Medulla oblongata (tissue), 1 donor: ENCODE measurements around the gene QRSL1.
"Not testable (repeated sequence)": the region's sequence is repeated elsewhere in the genome, so short reads cannot be mapped to it uniquely, and the experiment has no call there.

Experiments
- DNase-seq: peaks from one replicate; pipeline ENCODE4 v3.0.0-alpha.2; 2015; ENCODE audit errors: extremely low spot score

QRSL1 gene, protein sequence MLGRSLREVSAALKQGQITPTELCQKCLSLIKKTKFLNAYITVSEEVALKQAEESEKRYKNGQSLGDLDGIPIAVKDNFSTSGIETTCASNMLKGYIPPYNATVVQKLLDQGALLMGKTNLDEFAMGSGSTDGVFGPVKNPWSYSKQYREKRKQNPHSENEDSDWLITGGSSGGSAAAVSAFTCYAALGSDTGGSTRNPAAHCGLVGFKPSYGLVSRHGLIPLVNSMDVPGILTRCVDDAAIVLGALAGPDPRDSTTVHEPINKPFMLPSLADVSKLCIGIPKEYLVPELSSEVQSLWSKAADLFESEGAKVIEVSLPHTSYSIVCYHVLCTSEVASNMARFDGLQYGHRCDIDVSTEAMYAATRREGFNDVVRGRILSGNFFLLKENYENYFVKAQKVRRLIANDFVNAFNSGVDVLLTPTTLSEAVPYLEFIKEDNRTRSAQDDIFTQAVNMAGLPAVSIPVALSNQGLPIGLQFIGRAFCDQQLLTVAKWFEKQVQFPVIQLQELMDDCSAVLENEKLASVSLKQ

DNA sequence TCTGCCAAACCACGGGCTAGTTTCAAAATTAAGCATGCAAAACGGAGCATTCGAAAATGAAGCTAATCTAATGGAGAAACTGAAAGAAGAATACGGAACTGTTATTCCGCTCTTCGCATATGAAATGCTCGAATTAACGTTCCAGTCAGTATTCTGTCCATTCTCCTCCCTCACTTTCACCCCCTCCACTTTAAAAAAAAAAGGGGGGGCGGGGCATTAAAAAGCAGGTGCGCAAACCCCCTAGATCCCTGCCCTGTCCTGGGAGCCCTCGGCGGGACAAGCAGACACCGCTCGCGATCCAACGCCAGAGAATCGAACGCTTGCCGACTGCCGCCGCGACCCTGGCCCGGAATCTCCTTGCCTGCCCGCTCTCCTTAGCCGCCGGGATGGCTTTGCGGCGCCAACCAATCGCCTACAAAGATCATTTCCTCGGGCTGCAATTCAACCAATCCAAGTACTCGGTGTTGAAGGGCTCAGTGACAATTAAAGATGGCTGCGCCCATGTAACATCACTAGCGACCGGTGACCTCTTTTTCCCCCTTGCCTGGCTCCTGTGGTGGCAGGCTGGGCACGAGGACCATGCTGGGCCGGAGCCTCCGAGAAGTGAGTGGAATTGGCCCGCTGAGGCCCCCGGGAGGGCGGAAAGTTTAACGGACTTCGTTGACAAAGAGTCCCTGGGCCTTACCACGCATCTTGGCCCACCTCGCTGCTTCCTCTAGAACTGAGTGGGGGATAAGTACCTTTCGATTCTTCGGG lies at the start of gene QRSL1, which contains the start of gene RTN4IP1:
TSS of gene QRSL1 (plus strand) at position 476 of the 756 bp plus-strand sequence. CDS start at position 580, 104 bp downstream.
TSS of gene RTN4IP1 (minus strand) at position 396 of the 756 bp plus-strand sequence. CDS start 477 bp downstream, outside the sequence.
- peak; percentile 96 for DNase-seq

DNA sequence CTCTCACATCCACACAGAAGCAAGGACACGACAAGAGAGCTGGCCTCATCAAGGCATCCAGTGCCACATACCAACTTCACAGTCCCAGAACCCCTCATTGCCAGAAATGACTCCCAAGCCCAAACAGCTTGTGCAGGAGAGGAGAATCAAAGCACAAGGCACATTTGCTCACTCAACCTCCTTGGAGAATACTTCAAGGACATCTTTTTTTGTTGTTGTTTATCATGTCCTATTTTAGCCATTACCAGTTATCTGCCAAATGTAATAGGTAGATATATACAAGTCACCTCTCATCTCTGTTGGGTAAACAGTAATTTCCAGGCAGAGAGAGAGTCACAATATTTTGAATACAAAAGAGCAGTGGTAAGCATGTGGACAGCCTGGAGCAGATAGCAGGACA lies 47.9 kb upstream of the QRSL1 start:
- no peak for DNase-seq

DNA sequence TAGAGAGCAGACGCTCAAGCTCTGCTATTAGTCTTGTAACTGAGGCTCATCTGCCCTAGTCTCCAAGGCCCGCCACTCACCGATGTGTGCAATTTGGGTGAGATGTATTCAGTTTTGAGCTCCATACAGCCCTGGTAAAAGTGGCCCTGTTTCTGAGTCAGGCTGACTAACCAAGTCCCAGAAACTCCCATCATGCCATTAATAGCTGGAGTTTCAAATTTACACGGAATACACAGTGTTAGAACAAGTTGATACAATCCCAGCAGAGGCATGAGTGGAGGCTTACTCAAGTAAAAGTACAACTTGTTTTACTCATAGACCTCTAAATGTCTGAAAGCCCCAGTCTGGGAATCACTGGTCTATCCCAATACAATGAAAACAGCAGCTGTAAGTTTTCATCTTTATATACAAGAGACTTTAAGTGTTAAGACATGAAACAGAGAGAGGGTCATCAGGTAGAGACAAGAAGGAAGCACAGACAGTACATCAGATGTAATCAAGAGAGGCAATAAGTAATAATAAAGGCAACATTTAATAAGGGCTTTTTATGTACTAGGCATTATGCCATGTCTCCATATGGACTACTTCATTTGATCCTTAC lies 42.5 kb upstream of the QRSL1 start:
- DNase-seq = no peak

DNA sequence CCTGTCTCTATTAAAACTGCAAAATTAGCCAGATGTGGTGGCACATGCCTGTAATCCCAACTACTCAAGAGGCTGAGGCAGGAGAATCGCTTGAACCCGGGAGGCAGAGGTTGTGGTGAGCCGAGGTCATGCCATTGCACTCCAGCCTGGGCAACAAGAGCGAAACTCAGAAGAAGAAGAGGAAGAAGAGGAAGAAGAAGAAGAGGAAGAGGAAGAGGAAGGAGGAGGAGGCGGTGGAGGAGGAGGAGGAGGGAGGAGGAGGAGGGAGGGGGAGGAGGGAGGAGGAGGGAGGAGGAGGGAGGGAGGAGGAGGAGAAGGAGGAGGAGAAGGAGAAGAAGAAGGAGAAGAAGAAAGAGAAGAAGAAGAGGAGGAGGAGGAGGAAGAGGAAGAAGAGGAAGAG lies 40.4 kb upstream of the QRSL1 start:
- not testable (repeated sequence) for DNase-seq

DNA sequence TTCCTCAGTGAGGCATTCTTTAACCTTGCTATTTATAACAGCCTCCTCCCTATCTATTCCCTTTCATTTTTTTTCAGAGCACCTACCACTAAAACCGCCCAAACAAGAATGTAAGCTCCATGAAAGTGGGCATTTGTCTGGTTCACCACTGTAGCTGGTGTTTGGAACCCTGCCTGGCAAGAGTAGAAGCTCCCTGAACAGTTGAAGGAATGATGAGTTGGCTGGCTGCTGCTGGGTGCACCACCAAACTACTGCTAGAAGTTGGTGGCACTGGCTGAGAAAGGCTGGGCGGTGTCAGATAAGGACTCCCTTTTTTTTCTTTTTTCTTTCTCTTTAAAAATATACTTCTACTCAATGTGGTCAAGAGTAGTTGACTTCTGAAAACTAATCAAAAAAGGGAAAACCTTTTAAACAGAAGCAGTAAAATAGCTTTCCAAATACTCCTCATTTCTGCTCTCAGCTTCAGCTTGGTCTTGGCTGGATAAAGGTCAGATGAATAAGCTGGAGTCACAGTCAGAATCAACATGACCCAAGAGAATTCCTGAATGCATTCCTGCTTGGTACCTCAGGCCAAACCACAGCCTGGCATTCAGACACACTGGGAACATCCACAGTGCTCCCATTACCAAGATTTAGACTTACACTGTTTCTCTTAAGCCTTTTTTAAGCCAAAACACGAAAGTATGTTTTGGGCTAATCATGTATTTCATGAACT lies 38.1 kb upstream of the QRSL1 start:
- no peak for DNase-seq

DNA sequence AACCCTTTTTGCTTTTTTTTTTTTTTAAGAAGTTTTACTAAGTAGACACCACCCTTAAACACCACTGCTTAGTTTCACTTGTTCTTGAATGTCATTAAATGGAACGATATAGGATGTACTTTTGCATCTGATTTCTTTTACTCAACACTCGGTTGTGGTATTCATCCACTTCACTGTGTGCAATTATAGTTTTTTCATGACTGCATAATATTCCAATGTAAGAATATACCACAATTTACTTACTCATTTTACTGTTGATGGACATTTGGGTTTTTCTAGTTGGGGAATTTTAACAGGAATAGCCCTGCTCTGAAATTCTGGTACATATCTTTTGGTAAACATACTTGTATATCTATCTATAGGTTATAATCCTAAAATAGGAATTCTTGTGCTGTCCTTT lies 29.9 kb upstream of the QRSL1 start:
- no peak for DNase-seq

DNA sequence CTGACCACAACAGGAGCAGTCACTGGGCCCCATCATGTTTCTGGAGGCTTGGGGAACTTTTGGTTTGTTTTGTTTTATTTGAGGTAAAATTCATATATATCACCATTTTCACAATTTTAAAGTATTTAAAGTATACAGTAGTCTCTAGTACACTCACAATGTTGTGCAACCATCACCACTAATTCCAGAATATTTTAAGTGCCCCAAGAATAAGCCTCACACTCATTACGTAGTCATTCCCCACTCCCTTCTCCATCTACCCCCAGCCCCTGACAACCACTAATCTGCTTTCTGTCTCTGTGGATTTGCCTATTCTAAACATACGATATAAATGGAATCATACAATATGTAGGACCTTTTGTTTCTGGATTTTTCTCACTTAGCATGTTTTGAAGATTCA lies 29.0 kb upstream of the QRSL1 start:
- no peak for DNase-seq

DNA sequence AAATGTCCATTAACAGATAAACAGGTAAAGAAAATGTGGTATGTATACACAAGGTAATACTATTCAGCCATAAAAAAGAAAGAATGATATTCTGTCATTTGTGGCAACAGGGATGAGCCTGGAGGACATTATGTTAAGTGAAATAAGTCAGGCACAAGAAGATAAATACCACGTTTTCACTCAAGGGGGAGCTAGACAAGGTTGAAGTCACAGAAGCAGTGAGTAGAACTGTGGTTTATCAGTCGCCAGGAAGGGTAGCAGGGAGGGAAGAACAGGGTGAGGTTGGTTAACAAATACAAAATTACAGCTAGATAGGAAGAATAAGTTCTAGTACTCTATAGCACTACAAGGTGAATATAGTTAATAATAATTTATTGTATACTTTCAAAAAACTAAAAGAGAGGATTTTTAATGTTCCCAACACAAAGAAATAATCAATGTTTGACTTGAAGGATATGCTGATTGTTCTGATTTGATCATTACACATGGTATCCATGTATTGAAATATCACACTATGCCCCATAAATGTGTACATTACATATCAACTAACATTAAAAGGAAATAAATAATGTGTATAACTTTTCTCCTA lies 21.2 kb upstream of the QRSL1 start:
- DNase-seq = peak; percentile 55

DNA sequence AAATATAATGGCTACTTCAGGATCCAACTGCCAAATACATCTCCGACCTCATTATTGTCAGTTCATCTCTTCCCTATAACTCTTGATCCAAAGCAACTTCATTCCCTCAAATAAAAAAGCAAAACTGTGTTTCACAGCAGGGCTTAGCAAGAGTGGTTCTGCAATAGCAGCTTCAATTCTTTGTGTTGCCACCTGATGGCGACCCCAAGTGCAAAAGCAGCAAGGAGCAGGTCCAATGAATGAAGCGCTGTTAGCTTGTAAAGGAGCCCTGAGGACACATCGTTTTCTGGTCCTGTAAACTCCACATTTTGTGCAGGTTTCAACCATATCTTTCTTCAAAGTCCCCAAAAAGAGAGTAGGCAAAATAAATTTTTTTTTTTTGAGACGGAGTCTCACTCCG lies 19.7 kb upstream of the QRSL1 start:
- DNase-seq = peak; percentile 17

DNA sequence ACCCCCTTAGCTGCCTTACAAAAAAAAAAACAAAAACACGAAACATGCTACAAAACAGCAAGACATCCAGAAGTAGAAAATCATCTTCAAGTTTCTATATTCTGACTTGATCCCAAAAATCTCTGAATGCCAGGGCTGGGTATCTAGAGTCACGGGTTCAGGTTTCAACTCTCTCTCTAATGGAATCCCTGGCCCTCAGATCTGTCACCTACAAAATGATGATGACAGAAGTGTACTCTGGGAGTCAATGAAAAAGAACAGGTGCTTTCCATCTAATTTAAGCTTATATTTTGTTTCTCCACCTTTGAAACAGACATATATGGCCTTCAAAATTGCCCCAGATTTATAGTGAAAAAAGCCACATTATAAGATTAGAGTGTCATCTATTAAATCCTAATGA lies 18.3 kb upstream of the QRSL1 start:
- DNase-seq = no peak

DNA sequence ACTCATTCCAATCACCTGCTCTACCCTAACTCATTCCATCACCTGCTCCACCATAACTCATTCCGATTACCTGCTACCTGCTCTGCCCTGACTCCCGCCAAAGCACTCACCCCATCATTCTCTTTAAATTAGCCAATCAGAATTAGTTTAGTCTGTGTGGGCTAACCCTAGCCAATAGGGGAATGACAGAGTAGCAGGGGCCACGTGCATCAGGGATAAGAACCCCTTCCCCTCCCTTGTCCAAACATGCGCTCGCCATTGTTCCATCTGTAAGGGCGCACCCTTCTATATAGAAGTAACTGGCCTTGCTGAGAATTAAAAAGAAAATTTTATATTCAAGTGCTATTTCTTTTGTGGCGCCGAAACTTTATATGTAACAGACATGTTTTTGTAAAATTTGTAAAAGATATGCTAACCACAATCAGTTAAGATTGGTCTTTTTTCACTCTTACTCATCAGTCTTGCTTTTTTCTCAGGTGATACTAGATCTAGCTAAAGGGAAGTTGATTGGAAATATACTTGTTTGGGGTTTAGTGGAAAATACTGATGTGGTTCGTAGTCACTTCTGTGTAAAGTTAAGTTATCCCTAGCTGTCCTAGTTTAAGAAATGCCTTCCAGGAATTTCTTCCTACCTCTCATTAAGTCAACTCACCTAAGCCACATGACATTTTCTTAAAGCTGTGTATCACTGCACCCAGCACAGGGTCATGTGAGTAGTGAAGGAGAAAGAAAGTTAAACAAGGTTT lies 16.5 kb upstream of the QRSL1 start:
- DNase-seq = no peak

DNA sequence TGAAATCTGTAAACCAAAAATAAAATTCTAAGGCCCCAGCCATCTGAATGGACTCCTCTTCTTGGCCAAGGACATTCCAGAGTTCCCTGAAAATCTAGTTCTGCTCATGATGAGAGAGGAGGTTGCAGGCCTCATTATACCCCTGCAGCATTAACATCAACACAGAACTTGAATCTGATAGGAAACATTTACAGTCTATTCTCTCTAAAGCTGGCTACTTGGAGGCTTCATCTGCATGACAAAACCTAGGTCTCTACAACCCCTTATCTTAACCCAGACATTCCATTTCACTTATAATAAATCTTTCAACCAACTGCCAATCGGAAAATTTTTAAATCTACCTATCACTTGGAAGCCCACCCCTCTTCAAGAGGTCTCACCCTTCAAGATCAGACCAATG lies 15.8 kb upstream of the QRSL1 start:
- no peak for DNase-seq

DNA sequence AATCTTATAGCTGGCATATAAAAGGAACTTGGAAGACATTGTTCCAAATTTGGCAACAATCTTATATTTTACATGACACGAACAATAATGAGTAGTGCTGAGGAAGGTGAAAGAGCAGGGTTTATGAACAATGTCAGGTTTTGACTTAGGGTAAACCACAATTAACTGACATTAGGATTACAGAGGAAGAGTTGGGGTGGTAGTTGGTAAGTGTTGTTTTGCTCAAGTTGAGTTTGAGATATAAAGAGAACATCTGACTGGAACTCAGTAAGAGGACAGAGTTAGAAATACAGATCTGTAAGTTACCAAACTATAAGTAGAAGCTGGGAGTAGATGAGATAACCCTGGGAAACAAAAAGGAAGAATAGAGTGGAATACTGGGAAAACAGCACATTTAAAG lies 15.2 kb upstream of the QRSL1 start:
- no peak for DNase-seq

DNA sequence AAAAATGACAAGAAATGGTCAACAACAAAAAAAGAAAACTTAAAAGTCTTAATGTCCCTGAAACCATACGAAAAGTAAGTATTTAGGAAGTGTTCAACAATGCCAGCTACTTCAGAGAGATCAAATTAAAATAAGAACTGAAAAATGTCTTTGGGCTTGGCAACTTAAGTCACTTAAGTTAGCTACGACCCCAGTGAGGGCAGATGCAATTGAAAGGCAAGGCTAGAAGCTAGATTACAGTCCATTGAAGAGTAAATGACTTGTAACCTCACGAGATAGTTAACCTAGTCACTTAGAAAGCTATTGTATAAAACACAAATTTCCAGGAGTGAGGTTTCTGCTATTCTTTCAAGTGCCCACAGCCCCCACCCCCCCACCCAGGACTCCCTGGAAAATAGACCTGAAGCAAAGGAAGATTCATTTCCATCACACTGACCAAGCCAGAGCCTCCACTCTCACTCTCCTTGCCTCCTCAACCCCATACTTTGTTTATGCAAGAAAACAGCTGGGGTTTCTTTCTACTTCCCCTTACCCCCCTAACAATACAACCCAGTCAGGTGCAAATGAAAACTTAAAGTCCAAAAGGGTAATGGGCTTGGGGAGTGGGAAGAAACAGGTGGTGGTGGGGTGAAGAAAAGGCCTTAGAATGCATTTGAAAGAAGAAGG lies 14.7 kb upstream of the QRSL1 start:
- DNase-seq = no peak

DNA sequence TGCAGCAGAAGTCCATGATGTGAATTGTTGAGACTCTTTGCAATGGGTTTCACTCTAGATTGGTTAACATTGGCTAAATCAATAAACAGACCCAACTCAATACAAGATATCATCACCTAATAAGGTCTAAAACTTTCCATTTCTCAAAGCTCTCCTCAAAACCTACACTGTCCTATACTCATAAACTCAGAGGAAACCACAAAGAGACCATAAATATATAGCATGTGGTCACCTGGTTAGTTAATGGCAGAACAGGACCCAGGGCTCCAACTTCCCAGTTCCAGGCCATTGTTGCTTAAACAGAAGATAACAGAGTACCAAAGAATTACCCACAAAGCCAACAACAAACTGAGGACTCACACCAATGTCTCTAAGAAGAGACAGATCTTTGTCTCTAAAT lies 12.1 kb upstream of the QRSL1 start:
- DNase-seq = no peak

DNA sequence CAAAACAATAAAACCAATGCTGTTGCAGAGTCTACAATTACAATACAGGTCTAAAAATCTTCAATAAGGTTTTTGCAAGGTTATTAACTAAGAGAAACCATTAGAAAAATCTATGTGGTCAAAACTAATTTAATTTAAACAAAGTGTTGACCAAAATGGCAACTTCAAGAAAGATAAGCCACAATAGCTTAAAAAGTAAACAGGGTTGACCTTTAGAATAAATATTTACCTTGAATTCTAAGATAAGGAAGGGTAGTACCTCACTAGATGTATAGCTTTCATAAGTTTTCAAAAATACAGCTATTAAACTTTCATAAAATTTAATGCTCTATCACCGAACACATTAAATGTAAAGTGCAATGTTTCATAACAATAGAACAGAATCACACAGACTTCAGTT lies 11.5 kb upstream of the QRSL1 start:
- no peak for DNase-seq

DNA sequence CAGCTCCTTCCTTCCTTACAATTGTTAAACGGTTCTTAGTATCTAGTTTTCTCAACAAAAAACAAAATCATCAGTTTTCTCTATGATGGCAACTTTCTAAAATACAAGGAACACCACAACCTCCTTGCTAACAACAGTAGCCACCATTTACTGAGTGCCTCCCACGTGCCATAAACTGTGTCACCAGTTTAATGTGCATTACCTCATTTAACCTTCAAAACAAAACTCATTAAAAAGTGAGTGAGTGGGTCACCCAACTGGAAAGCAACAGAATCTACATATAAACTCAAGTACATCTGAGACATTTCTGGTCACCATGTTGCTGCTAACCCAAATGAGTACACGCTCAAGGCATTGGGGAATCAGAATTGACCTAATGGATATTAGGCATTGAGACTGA lies 11.1 kb upstream of the QRSL1 start:
- no peak for DNase-seq

DNA sequence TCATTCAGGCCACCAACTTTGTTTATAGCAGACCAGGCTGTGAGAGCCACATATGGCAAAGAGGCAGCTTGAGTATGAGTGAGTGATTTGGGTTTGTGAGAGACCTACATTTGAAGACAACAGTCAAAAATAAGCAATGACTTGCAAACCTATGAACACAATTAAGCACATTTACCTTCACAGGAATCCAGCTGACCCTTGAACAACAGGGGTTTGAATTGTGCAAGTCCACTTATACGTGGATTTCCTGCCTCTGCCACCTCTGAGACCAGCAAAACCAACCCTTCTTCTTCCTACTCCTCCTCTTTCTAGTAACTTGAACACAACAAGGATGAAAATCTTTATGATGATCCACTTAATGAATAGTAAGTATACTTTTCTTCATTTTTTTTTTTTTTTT lies 10.2 kb upstream of the QRSL1 start:
- DNase-seq = no peak

DNA sequence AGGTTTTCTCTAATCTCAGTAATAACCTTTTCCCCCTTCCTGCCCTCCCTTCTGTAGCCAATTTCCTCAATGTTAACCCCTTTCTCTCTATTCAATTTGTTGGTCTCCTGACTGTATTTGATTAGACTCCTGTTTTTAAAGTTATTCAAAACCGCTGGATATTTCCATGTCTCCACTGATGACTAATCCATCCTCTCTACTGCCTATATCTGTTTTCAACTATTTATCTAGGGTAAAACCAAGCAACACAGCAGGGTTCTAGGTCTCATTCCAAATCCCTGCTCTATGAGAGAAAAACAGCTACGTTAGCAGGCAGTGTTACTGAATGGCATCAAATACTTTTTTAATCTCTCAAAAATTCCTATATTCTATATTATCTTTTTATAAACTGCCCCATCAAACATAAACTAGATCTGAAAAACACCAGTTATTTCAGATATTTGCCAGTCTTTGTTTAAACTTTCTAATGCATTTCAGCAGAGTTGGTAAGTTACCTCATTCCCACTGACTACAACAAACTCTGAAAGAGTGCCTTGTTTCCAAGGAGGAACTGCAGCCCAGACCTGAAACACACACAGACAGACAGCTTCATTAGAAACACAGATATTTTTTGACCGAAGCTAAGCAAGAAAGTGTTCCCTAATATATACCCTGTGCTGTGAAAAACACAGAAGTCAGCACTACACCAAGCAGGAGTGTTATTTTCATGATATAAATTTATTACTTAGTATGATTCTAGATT lies 8.3 kb upstream of the QRSL1 start:
- DNase-seq = no peak
